ENCODE measurements around the gene LRRC72.
"Not testable (repeated sequence)": the region's sequence is repeated elsewhere in the genome, so short reads cannot be mapped to it uniquely, and the experiment has no call there.

Gene LRRC72

GRCh38 chr7:16526742-16527540, at the start of gene LRRC72:
LRRC72 (plus strand) TSS chr7:16526825; CDS start chr7:16526953, 128 bp downstream.
- no peak for DNase-seq

- no peak for DNase-seq
These were observed 47.5 kb upstream of the LRRC72 start for GRCh38 chr7:16479161-16479560.

GRCh38 chr7:16479591-16479990, 47.0 kb upstream of the LRRC72 start:
- DNase-seq = no peak

DNA sequence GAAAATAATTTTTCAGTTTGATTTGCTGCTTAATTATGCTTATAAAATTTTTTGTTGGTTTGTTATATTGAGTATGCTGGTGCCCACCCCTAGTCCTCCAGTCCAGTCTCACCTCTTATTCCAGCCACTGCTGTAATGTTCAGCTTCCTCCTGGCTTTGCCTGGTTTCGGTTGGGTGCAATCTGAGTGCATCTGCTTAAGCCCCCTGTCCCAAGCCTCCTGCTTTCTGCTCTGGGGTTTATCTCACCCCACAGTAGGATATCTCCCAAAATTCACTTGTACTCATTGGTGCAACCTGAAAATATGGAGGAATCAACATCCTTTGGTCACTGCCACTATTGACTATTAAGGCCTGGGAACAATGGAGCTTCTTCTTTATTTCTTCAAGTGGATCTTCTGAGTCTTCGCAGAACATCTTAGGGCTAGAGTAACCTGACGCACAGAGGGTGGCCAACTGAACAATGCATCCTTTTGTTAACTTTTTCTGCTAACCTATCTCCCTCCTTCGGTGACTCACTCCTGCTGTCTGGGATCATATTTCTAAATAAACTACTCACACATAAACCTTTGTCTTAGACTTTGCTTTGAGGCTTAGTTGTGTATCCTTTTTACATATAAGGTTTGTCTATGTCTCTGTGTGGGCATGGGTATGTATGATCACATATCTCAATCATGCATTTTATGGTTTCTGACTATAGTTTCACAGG, 42.0 kb upstream of the LRRC72 start:
- DNase-seq = peak; percentile 34

DNA sequence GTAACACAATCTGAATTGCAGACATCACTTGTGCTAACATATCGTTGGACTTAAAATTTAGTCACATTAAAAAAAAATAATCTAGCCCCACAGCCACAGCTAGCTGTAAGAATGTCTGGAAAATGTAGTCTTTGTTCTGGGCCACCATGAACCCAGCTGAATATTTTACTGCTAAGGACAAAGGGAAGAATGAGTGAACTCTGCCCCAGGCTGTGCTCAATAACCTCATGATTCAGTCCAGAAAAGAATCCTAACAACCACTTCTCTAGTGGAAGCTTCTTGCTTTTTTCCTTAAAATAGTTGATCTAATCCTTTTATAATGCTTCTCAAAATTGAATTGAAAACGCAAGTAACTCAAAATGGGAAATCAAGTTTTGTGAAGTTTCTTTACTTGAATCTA, 35.5 kb upstream of the LRRC72 start:
- no peak for DNase-seq

- no peak for DNase-seq
These were observed 34.0 kb upstream of the LRRC72 start for GRCh38 chr7:16492513-16493062.

- no peak for DNase-seq
These were observed 33.4 kb upstream of the LRRC72 start for GRCh38 chr7:16493266-16493665.

DNA sequence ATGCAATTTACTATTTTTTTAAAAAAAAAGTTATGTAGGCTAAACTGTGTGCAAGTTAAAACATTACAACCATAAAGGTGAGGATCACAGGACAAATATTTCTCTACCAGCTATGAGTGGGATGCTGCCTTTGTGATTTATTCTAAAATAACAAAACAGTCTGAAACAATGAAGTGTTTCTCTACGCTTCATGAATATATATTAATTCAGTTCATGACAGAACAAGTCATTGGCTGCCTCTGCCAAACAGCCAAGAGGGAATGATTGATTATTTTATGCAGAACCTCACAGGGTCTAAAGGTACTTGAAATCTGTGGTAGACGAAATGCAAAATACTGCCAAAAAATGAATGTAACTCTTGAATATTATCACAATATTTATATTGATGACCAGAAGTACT, 32.1 kb upstream of the LRRC72 start:
- no peak for DNase-seq

DNA sequence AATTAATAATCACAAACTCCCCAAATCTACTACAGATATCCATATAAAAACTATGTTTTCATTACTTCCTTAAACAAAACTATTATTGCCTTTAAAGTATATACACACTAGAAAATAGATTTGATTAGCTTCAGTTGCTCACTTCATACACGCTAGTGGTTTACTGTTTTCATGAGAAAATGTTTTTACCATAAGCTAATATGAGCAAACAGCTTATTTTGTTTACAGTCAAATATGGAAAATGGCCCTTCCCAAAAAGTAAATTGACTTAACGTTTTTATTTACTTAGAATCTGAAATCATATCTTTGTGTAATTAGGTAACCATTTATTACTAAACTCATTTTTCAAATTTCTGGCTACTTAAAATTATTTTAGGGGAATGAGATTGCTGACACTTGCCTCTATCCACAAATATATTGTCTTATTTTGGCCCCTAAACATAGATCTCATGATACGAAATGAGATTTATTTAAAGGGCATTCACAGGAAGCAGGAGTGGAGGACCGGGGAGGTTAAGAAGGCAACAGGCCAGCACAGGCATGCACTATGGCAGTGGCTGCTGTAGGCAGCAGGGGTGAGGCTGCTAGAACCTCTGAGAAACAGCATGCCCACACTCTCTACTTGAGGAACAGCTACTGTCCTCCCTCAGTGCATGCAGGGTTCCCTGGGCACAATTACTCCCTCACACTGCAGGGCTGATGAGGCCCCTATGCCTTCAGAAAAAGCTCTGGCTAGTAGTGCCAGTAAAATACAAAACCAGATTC, 31.5 kb upstream of the LRRC72 start:
- DNase-seq = no peak

DNA sequence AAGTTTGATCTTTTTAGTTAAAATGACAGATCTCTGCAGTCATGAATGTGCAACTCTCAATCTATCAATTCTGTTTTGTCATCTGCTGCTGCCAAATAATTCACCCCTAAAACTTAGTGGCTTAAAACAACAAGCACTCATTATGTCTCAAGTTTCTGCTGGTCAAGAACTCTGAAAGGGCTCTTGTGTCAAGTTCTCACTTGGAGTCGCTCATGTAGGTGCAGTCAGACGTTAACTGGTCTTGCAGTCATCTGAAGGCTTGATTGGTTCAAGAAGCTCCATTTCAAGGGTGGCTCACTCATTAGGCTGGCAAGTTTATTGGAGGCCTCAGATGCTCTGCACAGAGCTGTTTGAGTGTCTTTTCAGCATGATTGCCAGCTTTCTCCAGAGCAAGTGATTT, 28.5 kb upstream of the LRRC72 start:
- no peak for DNase-seq

GRCh38 chr7:16502303-16502702, 24.3 kb upstream of the LRRC72 start:
- no peak for DNase-seq

- peak; percentile 50 for DNase-seq
These were observed 22.6 kb upstream of the LRRC72 start for GRCh38 chr7:16504019-16504418.

- not testable (repeated sequence) for DNase-seq
These were observed 20.2 kb upstream of the LRRC72 start for GRCh38 chr7:16506422-16506821.

GRCh38 chr7:16509829-16510228, 16.8 kb upstream of the LRRC72 start:
- no peak for DNase-seq

DNA sequence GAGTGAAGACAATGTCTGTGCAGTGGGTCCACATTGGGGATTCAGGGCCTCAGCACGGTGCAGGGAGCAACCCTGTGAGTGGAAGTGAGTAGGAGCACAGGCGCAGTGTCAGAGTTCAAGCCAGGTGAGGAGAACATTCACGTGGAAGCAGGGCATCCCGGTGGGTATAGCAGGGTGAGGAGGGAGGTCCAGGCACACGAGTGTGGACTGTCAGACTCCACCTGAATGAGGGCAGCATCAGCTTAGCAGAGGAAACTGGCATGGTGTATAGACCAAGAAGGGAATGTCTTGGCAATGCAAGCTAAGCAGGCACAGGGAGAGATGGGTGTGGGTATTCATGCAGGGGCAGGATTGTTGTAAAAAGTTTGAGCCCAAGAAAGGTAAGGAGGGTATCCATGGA, 15.3 kb upstream of the LRRC72 start:
- no peak for DNase-seq

DNA sequence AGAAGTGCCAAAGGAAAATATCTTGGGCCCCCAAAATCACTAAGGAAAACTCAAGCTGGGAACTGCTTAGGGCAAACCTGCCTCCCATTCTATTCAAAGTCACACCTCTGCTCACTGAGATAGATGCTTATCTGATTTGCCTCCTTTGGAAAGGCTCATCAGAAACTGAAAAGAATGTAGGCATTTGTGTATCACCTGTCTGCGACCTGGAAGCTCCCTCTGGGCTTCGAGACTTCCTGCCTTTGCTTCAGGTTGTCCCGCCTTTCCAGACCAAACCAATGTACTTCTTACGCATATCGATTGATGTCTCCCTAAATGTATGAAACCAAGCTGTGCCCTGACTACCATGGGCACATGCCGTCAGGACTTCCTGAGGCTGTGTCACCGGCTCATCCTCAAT, 14.5 kb upstream of the LRRC72 start:
- no peak for DNase-seq

DNA sequence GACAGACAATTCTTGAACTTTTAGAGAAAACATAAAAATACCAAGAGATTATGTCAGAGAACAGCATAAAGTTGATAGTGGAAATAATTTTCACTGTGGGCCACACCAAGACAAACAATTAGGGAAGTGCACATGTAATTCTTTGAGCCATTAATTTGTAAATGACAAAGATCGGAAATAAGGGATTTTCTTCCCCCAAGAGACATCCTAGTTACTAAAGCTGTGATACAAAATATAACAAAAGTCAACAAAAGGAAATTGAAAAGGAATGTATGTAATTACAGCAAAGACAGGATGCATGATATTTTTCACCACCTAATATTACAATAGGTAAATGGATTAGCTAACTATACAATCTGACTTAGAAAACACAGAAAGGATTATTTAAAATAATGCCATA, 12.4 kb upstream of the LRRC72 start:
- no peak for DNase-seq

- no peak for DNase-seq
These were observed 11.9 kb upstream of the LRRC72 start for GRCh38 chr7:16514729-16515128.

GRCh38 chr7:16515785-16516685, 10.6 kb upstream of the LRRC72 start:
- DNase-seq = no peak

GRCh38 chr7:16519985-16520384, 6.6 kb upstream of the LRRC72 start:
- DNase-seq = not testable (repeated sequence)

- DNase-seq = no peak
These were observed 2.3 kb upstream of the LRRC72 start for GRCh38 chr7:16524332-16524731.

- DNase-seq = no peak
These were observed 1.9 kb downstream of the LRRC72 start for GRCh38 chr7:16528520-16528919.

All from HCEC 1CT (cell line).